ENCODE data around the gene KRTAP25-1.

Gene KRTAP25-1

DNA sequence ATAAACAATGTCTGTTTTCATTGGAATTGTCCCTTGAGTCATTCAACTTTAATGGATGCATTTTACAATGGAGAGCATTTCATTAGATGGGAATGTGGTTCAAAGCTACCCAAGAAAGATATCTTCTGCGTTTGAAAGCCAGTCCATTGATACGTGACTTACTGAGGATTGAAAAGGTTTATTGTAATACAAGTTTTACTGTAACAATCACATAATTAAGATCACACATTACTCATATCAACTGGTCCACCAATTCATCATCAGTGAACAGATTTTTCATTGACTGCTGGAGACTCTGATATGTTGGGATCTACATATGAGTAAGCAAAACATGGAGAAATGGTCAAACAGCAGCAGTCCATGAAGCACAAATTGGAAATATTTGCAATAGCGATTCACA, 39.4 kb downstream of the KRTAP25-1 start:
- H3K9ac ChIP-seq (ENCODE audit: low read length in 2 of 2): no peak overlapping the region
- H3K4me1 ChIP-seq (ENCODE audit: control insufficient read depth, insufficient read depth, low read length): no peaks in the 10 kb centered on the region
- H3K4me3 ChIP-seq (ENCODE audit: low read length in 2 of 2): no peak overlapping the region
- H3K27ac ChIP-seq (ENCODE audit: low read length): no peak overlapping the region
- H3K9me3 ChIP-seq (ENCODE audit: control insufficient read depth in 2 of 2, low read length in 2 of 2): no peaks in the 10 kb centered on the region
- no peaks in the 10 kb centered on the region for H3K36me3 ChIP-seq (ENCODE audit: control insufficient read depth in 2 of 2, insufficient read depth in 2 of 2, low read length in 2 of 2)
- no peaks in the 10 kb centered on the region for H3K27me3 ChIP-seq (ENCODE audit: control insufficient read depth in 1 of 2, insufficient read depth in 2 of 2, low read length in 2 of 2)

DNA sequence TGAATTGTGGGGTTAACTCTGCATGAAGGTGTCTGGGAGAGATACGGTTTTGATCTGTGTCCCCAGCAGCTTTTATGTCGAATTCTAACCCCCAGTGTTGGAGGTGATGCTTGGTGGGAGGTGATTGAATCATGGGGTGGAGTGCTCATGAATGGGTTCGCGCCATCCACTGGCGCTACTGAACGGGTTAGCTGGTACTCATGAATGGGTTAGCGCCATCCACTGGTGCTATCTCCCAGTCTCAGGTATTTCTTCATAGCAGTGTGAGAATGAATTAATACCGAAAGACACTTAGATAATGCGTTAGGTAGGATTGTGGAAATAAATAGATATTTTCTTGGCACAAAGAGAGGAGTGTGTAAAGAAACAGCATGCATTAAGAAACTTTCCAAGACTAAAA, 40.5 kb downstream of the KRTAP25-1 start:
- Histone ChIP-seq H3K27me3 (ENCODE audit: control insufficient read depth in 1 of 2, insufficient read depth in 2 of 2, low read length in 2 of 2) (no peaks in the 10 kb centered on the region), H3K9ac (ENCODE audit: low read length in 2 of 2) (no peak overlapping the region), H3K27ac (ENCODE audit: low read length) (no peak overlapping the region), H3K4me1 (ENCODE audit: control insufficient read depth, insufficient read depth, low read length) (no peaks in the 10 kb centered on the region), H3K36me3 (ENCODE audit: control insufficient read depth in 2 of 2, insufficient read depth in 2 of 2, low read length in 2 of 2) (no peaks in the 10 kb centered on the region), H3K4me3 (ENCODE audit: low read length in 2 of 2) (no peak overlapping the region), H3K9me3 (ENCODE audit: control insufficient read depth in 2 of 2, low read length in 2 of 2) (no peaks in the 10 kb centered on the region)

DNA sequence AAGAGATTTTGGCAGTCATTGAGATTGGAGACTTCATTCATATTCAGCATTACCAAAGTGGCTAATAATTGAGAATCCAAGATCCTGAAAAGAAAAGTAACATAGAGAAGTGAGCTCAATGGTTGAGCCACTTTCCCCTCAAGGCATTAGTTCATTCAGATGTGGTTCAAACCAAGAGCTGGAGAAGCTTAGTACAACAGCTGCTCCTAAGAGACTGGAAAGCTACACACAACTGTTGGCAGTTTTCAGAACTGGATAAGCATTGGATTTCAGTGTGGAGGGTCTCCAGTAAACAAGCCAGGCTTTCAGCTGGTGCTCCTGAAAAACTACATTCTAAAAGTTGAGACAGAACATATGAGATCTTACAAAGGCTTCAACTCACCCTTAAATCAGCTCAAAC, 44.3 kb downstream of the KRTAP25-1 start:
- Histone ChIP-seq H3K27ac (ENCODE audit: low read length) (no peak overlapping the region), H3K4me1 (ENCODE audit: control insufficient read depth, insufficient read depth, low read length) (no peaks in the 10 kb centered on the region), H3K9me3 (ENCODE audit: control insufficient read depth in 2 of 2, low read length in 2 of 2) (no peaks in the 10 kb centered on the region), H3K4me3 (ENCODE audit: low read length in 2 of 2) (no peak overlapping the region), H3K36me3 (ENCODE audit: control insufficient read depth in 2 of 2, insufficient read depth in 2 of 2, low read length in 2 of 2) (no peaks in the 10 kb centered on the region), H3K27me3 (ENCODE audit: control insufficient read depth in 1 of 2, insufficient read depth in 2 of 2, low read length in 2 of 2) (no peaks in the 10 kb centered on the region), H3K9ac (ENCODE audit: low read length in 2 of 2) (no peak overlapping the region)

DNA sequence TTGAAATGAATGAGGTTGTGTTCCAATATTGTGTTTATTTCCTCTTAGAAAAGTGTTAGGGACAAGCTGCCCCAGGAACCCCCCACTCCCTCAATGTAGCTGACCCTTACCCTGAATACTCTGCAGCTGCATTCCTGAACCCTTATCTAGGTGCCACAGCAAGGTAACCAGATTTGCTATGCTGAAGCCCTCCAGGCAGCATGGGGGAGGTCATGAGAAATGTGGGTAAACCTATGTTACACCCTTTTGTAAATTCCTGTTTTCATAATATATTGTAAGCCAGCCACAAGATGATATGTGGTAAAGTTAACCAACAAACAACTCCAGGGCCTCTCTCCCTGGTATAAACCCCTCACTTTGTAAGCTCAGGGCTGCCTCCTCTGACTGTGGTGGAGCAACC, 45.6 kb downstream of the KRTAP25-1 start:
- Histone ChIP-seq H3K27me3 (ENCODE audit: control insufficient read depth in 1 of 2, insufficient read depth in 2 of 2, low read length in 2 of 2) (no peaks in the 10 kb centered on the region), H3K4me3 (ENCODE audit: low read length in 2 of 2) (no peak overlapping the region), H3K36me3 (ENCODE audit: control insufficient read depth in 2 of 2, insufficient read depth in 2 of 2, low read length in 2 of 2) (no peaks in the 10 kb centered on the region), H3K4me1 (ENCODE audit: control insufficient read depth, insufficient read depth, low read length) (no peaks in the 10 kb centered on the region), H3K9me3 (ENCODE audit: control insufficient read depth in 2 of 2, low read length in 2 of 2) (no peaks in the 10 kb centered on the region), H3K9ac (ENCODE audit: low read length in 2 of 2) (no peak overlapping the region), H3K27ac (ENCODE audit: low read length) (no peak overlapping the region)

DNA sequence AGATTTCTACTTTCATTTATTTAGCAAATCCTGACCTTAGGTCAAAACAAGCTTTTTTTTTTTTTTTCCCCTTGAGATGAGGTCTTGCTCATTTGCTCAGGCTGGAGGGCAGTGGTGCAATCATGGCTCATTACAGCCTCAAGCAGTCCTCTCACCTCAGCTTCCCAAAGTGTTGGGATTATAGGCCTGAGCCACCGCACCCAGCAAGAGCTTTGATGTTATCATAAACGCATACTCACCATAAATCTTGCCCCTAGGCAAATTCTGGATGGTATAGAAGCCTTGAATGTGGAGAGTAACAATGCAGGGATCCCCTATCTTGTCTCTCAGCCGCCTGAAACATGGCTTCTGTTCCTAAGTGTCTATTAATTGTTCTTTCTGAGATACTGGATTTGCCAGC, 48.7 kb downstream of the KRTAP25-1 start:
- no peak overlapping the region for H3K9ac ChIP-seq (ENCODE audit: low read length in 2 of 2)
- H3K36me3 ChIP-seq (ENCODE audit: control insufficient read depth in 2 of 2, insufficient read depth in 2 of 2, low read length in 2 of 2): no peaks in the 10 kb centered on the region
- H3K27ac ChIP-seq (ENCODE audit: low read length): no peak overlapping the region
- H3K9me3 ChIP-seq (ENCODE audit: control insufficient read depth in 2 of 2, low read length in 2 of 2): no peaks in the 10 kb centered on the region
- no peak overlapping the region for H3K4me3 ChIP-seq (ENCODE audit: low read length in 2 of 2)
- H3K4me1 ChIP-seq (ENCODE audit: control insufficient read depth, insufficient read depth, low read length): no peaks in the 10 kb centered on the region
- H3K27me3 ChIP-seq (ENCODE audit: control insufficient read depth in 1 of 2, insufficient read depth in 2 of 2, low read length in 2 of 2): no peaks in the 10 kb centered on the region

Data from stomach smooth muscle (tissue), 2 donors.